Neuronal stem cell (in vitro differentiated cells): ENCODE data around the gene SRBD1.

ENCODE experiments used
- DNase-seq: peaks from one replicate; pipeline ENCODE4 v3.0.0-alpha.2; 2013; ENCODE audit warnings: low spot score
- H2AFZ ChIP-seq: one replicate; pipeline ENCODE4 v1.6.1; 2013; ENCODE audit warnings: mild to moderate bottlenecking, low read length, inconsistent platforms
- H2AK5ac ChIP-seq: 2 replicates; pipeline ENCODE4 v1.6.1; 2013; ENCODE audit warnings: low read depth, mild to moderate bottlenecking, inconsistent platforms, low read length, moderate library complexity, mixed read lengths
- H2BK120ac ChIP-seq: 2 replicates; pipeline ENCODE4 v1.6.1; 2013; ENCODE audit warnings: low read depth, mild to moderate bottlenecking, inconsistent platforms, low read length, moderate library complexity, mixed read lengths
- H2BK12ac ChIP-seq: one replicate; pipeline ENCODE4 v1.6.1; 2013; ENCODE audit warnings: low read length, inconsistent platforms
- H2BK15ac ChIP-seq: 2 replicates; pipeline ENCODE4 v1.6.1; 2013; ENCODE audit warnings: mild to moderate bottlenecking, low read length, inconsistent platforms, mixed read lengths
- H2BK5ac ChIP-seq: one replicate; pipeline ENCODE4 v1.6.1; 2013; ENCODE audit warnings: inconsistent platforms, mild to moderate bottlenecking, low read length, moderate library complexity
- H3K14ac ChIP-seq: one replicate; pipeline ENCODE4 v1.6.1; 2013; ENCODE audit warnings: low read length, inconsistent platforms
- H3K18ac ChIP-seq: 2 replicates; pipeline ENCODE4 v1.6.1; 2013; ENCODE audit warnings: low read length, inconsistent platforms
- H3K23ac ChIP-seq: 2 replicates; pipeline ENCODE4 v1.6.1; 2013; ENCODE audit warnings: low read depth, mild to moderate bottlenecking, mixed read lengths, low read length, inconsistent platforms; ENCODE audit not compliant: poor library complexity
- H3K27ac ChIP-seq: replicated peaks from 3 replicates; pipeline ENCODE4 v1.5.1; 2013; ENCODE audit warnings: low read length, inconsistent platforms
- H3K27me3 ChIP-seq, 3 experiments: 2 replicates each; pipeline ENCODE4 v1.6.1; 2013; ENCODE audit warnings: low read length in 3 of 3, mild to moderate bottlenecking in 2 of 3, inconsistent platforms in 1 of 3, low read depth in 1 of 3, mixed read lengths in 1 of 3, moderate library complexity in 1 of 3; ENCODE audit not compliant: control insufficient read depth in 3 of 3, insufficient read depth in 3 of 3
- H3K36me3 ChIP-seq, 2 donors: replicated peaks in 1 of 2; 2 replicates each; pipeline ENCODE4 v1.6.1; 2013; ENCODE audit warnings: low read length in 2 of 2; ENCODE audit not compliant: control insufficient read depth in 2 of 2, insufficient read depth in 2 of 2
- H3K4ac ChIP-seq: 2 replicates; pipeline ENCODE4 v1.6.1; 2013; ENCODE audit warnings: inconsistent platforms, mild to moderate bottlenecking, low read length, moderate library complexity
- H3K4me1 ChIP-seq, 2 donors: 1 replicate in 1 of 2; 2 replicates in 1 of 2; pipeline ENCODE4 v1.6.1; 2013; ENCODE audit warnings: low read length in 2 of 2, low read depth in 1 of 2; ENCODE audit not compliant: control insufficient read depth in 2 of 2, insufficient read depth in 1 of 2
- H3K4me2 ChIP-seq: one replicate; pipeline ENCODE4 v1.6.1; 2013; ENCODE audit warnings: mild to moderate bottlenecking, low read length, inconsistent platforms; ENCODE audit not compliant: insufficient read depth, poor library complexity, severe bottlenecking
- H3K4me3 ChIP-seq, 2 donors: 2 replicates each; pipeline ENCODE4 v1.5.1; 2013; ENCODE audit warnings: low read length in 2 of 2, mild to moderate bottlenecking in 2 of 2, inconsistent platforms in 1 of 2, moderate library complexity in 1 of 2
- H3K79me1 ChIP-seq: one replicate; pipeline ENCODE4 v1.6.1; 2013; ENCODE audit warnings: low read depth, mild to moderate bottlenecking, inconsistent platforms, low read length, moderate library complexity
- H3K9ac ChIP-seq: one replicate; pipeline ENCODE4 v1.6.1; 2013; ENCODE audit warnings: mild to moderate bottlenecking, low read depth, low read length, inconsistent platforms; ENCODE audit not compliant: poor library complexity
- H3K9me3 ChIP-seq, 2 donors: replicated peaks in 1 of 2; 2 replicates each; pipeline versions ENCODE3 to v1.6.1; 2013; ENCODE audit warnings: low read length in 2 of 2, mild to moderate bottlenecking in 2 of 2, inconsistent platforms in 1 of 2, low read depth in 1 of 2, mixed read lengths in 1 of 2, moderate library complexity in 1 of 2; ENCODE audit not compliant: control insufficient read depth in 2 of 2, insufficient read depth in 1 of 2
- H4K8ac ChIP-seq: one replicate; pipeline ENCODE4 v1.6.1; 2013; ENCODE audit warnings: low read depth, mild to moderate bottlenecking, inconsistent platforms, low read length, moderate library complexity
- H4K91ac ChIP-seq: one replicate; pipeline ENCODE4 v1.6.1; 2013; ENCODE audit warnings: low read length, low read depth, mild to moderate bottlenecking, inconsistent platforms; ENCODE audit not compliant: poor library complexity
- WGBS, 2 donors: extraction: QIAGEN DNeasy Blood & Tissue Kit; methylation state at CpG; one replicate each; pipeline ENCODE4 v1.1.7; 2013; ENCODE audit warnings: missing lambda C conversion rate in 2 of 2, mixed read lengths in 1 of 2; ENCODE audit not compliant: insufficient read length in 2 of 2, insufficient replicate concordance in 1 of 2; ENCODE audit errors: extremely low coverage in 2 of 2; 5-methylcytosine and 5-hydroxymethylcytosine counted together

SRBD1 gene

GRCh38 chr2:45390441-45390840, 220.6 kb downstream of the SRBD1 start:
- Histone ChIP-seq H3K36me3 (peaks cover 2 to 26% of the 10 kb centered on the region in 2 donors), H3K9me3 (no peaks in the 10 kb centered on the region), H3K4me2 (no peak overlapping the region), H3K4me1 (peaks cover 6 to 13% of the 10 kb centered on the region in 2 donors), H3K27ac (no peak overlapping the region), H2BK120ac (no peak overlapping the region), H4K91ac (no peak overlapping the region), H3K14ac (no peak overlapping the region), H2BK12ac (no peak overlapping the region), H3K23ac (no peak overlapping the region), H3K79me1 (no peaks in the 10 kb centered on the region), H2AK5ac (no peak overlapping the region), H2BK5ac (no peak overlapping the region), H2BK15ac (no peak overlapping the region), H3K27me3 (no peaks in the 10 kb centered on the region), H3K4ac (no peak overlapping the region), H3K4me3 (no peak overlapping the region), H2AFZ (no peak overlapping the region), H3K9ac (no peak overlapping the region), H3K18ac (no peak overlapping the region), H4K8ac (no peak overlapping the region)
- WGBS, 2 donors, result 100% methylated on average over 1 of the region's 2 CpGs; no CpG with 5 or more reads in 1 of the 2 donors
- peak; percentile 9 for DNase-seq

GRCh38 chr2:45388541-45389100, 222.4 kb downstream of the SRBD1 start:
- Histone ChIP-seq H3K14ac (no peak overlapping the region), H2BK120ac (no peak overlapping the region), H2AFZ (no peak overlapping the region), H3K27me3 (no peaks in the 10 kb centered on the region), H3K4ac (no peak overlapping the region), H3K23ac (no peak overlapping the region), H2BK15ac (no peak overlapping the region), H3K79me1 (no peaks in the 10 kb centered on the region), H4K91ac (no peak overlapping the region), H3K18ac (no peak overlapping the region), H2BK5ac (no peak overlapping the region), H3K4me1 (peaks cover 6 to 10% of the 10 kb centered on the region in 2 donors), H3K9me3 (no peaks in the 10 kb centered on the region), H2BK12ac (no peak overlapping the region), H3K4me3 (no peak overlapping the region), H3K9ac (no peak overlapping the region), H4K8ac (no peak overlapping the region), H2AK5ac (no peak overlapping the region), H3K27ac (no peak overlapping the region), H3K36me3 (peaks cover 2 to 26% of the 10 kb centered on the region in 2 donors), H3K4me2 (no peak overlapping the region)
- no CpG with 5 or more reads among the region's 4 CpGs for WGBS, 2 donors
- no peak for DNase-seq

GRCh38 chr2:45382744-45383143, 228.3 kb downstream of the SRBD1 start:
- Histone ChIP-seq H3K79me1 (no peaks in the 10 kb centered on the region), H3K23ac (no peak overlapping the region), H4K91ac (no peak overlapping the region), H3K4me2 (no peak overlapping the region), H2BK120ac (no peak overlapping the region), H2BK5ac (no peak overlapping the region), H3K4me3 (no peak overlapping the region), H2AFZ (no peak overlapping the region), H3K18ac (no peak overlapping the region), H3K4me1 (no peaks in the 10 kb centered on the region), H3K14ac (no peak overlapping the region), H3K4ac (no peak overlapping the region), H4K8ac (no peak overlapping the region), H2AK5ac (no peak overlapping the region), H3K9me3 (no peaks in the 10 kb centered on the region), H3K27ac (no peak overlapping the region), H3K9ac (no peak overlapping the region), H3K27me3 (no peaks in the 10 kb centered on the region), H2BK12ac (no peak overlapping the region), H2BK15ac (no peak overlapping the region), H3K36me3 (peaks cover 2 to 7% of the 10 kb centered on the region in 2 donors)
- DNase-seq, result no peak
- WGBS, 2 donors, result no CpG with 5 or more reads among the region's 1 CpG

GRCh38 chr2:45380131-45380836, 230.8 kb downstream of the SRBD1 start:
- no peak overlapping the region for H3K9ac ChIP-seq
- no peaks in the 10 kb centered on the region for H3K27me3 ChIP-seq
- no peaks in the 10 kb centered on the region for H3K36me3 ChIP-seq
- no peak overlapping the region for H2BK12ac ChIP-seq
- H2BK15ac ChIP-seq, result no peak overlapping the region
- no peak overlapping the region for H3K4ac ChIP-seq
- WGBS, 2 donors, result no CpG with 5 or more reads among the region's 3 CpGs
- no peak overlapping the region for H3K4me3 ChIP-seq
- H3K14ac ChIP-seq, result no peak overlapping the region
- no peak overlapping the region for H4K8ac ChIP-seq
- no peak overlapping the region for H2AFZ ChIP-seq
- H3K23ac ChIP-seq, result no peak overlapping the region
- no peak overlapping the region for H3K18ac ChIP-seq
- H2BK5ac ChIP-seq, result no peak overlapping the region
- no peak overlapping the region for H3K27ac ChIP-seq
- H3K4me2 ChIP-seq, result no peak overlapping the region
- no peak overlapping the region for H2BK120ac ChIP-seq
- no peak overlapping the region for H2AK5ac ChIP-seq
- H3K79me1 ChIP-seq, result no peaks in the 10 kb centered on the region
- H4K91ac ChIP-seq, result no peak overlapping the region
- H3K9me3 ChIP-seq, result peaks cover 0 to under 1% of the 10 kb centered on the region in 2 donors
- no peaks in the 10 kb centered on the region for H3K4me1 ChIP-seq
- DNase-seq, result no peak
